Measurements from ENCODE around the gene TENT4A.

The TENT4A gene

GRCh38 chr5:6801236-6801635 is 88.0 kb downstream of the TENT4A start:
- no peak for DNase-seq (ENCODE audit: low read depth in 2 of 2)

- no peak for DNase-seq (ENCODE audit: low read depth in 2 of 2)
Observed at GRCh38 chr5:6803981-6804550, 90.8 kb downstream of the TENT4A start.

GRCh38 chr5:6804766-6805501 is 91.7 kb downstream of the TENT4A start:
- no peak for DNase-seq (ENCODE audit: low read depth in 2 of 2)

DNA sequence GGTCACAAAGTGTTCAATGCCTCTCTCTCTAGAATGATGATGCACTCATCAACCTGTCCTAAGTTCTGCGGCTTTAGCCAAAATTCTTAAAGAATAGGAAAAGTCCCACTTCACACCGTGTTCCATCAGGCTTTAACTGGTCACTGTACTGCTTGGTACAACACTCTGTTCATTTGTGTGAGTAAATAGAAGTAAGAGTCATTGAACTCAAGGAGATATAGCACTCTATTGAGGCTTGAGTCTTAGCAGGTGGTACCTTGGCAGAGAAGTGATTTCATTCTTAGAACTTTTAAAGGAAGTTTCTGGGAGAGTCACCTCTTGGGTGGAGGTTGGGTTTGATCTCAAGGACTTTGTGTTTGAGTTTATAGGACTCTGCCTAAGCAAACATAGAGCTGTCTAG is 92.6 kb downstream of the TENT4A start:
- no peak for DNase-seq (ENCODE audit: low read depth in 2 of 2)
